HG02870 (cell line): ENCODE results near the gene MSI2.
A peak's percentile ranks its signal among the peaks of the same experiment; 100 is the strongest.

Source experiments
- ATAC-seq: cut with Tn5 transposase; IDR thresholded peaks from one replicate; pipeline ENCODE4 v1.9.1; 2021; ENCODE audit warnings: mild to moderate bottlenecking, moderate library complexity; ENCODE audit not compliant: unreplicated experiment

MSI2 gene

DNA sequence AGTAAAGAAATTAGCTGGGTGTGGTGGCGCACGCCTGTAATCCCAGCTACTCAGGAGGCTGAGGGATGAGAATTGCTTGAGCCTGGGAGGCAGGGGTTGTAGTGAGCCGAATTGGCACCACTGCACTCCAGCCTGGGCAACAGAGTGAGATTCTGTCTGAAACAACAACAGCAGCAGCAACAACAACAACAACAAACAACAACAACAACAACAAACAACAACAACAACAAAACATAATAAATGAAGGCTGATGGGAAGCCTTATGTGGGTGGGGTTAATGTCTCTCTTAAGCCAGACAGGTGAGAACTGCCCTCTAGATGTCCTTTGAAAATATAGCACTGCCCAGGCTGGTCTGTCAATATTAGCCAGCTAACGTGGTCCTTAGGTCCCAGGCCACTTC, 107.3 kb downstream of the MSI2 start:
- ATAC-seq = no peak

DNA sequence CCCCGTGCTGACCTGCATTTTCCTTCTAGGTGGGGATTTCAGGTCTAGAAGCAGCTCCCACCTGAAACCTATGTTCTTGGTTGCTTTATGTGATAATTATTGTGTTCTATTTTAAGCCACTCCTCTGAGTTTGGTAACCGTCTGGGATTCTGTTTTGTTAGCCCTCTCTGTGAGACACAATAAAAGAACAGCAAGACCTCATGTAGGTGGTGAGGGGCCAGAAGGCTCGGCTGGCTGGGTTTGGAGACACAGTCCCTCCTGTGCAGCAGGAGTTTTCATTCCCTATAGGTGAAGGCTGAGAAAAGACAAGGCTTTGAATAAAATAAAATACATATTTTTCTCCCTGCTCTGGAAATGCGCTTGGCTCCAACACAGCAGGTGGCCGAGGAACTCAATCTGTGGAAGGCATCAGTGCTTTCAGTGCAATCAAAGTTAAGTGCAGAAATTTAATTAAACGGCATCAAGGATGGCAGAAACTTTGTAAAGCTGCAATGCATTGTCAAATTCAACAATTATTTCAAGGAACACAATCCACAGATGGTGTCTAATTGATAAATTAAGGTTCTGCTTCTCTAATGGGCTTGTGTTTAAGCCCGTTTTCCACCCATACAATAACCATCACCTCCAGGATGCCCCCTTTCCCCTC, 107.8 kb downstream of the MSI2 start:
- ATAC-seq = no peak

DNA sequence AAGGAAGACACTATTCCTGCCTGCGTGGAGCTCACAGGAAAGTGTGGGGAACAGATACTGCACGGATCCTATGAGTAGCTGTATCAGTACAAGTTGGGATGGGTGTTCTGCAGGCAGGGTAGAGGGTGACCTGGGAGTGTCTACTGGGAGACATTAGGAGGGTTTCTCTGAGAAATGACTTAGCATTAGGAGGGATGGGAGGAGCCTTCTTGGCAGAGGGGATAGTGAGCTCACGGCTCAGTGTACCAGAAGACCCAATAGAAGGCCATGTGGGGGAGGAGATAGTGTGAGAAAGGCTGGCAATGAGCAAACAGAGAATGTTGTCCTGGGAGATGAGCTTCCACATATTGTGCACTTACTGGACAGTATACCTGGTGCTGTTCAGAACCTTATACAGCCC, 109.1 kb downstream of the MSI2 start:
- no peak for ATAC-seq

DNA sequence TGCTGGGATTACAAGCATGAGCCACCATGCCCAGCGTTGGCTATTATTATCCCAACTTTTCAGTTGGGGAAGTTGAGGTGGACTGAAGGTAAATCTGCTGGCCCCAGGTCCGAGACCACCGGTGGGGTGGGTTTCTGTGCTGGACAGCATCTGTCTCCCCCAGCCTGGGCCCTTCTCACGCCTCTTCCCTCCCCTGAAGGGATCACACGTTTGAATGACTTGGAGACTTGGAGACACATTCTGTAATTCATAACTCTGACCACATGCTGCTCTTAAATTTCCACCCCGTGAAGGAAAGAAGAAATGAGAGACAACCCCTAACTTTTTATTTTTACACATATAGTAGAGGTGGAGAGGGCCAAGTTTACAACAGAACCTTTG, 109.8 kb downstream of the MSI2 start:
- ATAC-seq = no peak

DNA sequence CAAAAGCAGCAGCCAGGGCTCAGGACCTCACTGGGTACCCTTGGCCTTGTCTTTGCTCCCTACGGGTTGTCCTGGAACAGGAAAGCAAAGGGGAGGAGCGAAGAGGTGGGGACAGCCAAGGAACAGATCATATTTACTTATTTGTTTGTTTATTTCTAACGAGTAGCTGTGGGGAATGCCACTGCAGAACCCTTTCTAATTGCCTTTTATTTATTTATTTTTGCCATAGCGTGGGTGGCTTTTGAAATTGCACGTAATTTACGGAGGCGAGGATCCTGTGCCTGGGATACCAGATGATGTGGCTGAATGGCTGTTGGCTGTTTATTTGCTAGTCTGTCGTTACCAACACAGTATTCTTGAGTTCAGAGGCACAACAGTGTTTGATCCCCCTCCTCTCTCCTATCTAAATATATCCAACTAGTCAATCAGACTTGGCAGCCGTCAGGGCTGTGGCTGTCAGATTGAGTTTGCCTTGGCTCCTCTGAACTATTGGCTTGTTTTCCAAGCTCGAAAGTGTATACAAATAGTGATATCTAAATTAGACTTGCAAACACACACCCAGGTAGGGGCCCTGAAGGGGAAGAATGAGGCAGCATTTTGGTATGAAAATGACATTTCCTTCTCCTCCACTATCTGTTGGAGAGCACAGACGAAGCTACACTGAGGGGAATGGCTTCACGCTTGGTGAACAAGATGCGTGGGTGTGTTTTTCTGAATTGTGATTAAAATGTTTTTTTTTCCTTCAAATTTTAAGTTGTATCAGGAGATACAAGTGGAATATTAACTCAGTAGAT, 110.4 kb downstream of the MSI2 start:
- no peak for ATAC-seq

DNA sequence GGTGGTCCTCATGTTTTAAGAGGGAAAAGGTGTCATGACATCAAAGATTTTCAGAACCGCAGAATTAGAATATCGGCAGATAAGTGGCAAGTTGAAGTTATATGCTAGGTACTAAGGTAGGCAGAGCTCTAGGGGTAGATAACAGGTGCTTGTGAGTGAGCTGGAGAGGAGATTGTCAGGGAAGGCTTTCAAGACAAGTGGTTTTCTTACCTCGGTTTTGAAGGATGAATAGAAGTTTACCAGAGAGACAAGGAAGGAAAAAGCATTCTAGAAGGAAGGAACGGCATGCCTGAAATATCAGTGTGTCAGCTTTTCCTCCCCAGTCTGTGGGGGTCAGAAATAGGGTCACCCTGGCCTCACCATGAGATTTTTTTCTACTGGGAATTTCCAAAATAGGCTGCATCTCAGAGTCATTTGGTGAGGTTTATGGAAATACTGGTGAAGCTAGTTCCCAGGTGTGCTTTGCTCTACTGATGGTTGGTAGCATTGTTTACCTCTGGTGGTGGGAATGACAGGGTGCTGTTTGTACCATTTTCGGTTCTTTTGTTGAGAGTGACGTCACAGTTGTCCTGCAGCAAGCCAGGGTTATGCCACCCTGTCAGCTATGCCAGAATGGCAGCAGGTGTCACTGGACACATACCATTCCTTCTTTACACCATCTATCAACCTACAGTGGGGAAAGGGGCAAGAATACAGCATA, 112.5 kb downstream of the MSI2 start:
- ATAC-seq = peak; percentile 36

DNA sequence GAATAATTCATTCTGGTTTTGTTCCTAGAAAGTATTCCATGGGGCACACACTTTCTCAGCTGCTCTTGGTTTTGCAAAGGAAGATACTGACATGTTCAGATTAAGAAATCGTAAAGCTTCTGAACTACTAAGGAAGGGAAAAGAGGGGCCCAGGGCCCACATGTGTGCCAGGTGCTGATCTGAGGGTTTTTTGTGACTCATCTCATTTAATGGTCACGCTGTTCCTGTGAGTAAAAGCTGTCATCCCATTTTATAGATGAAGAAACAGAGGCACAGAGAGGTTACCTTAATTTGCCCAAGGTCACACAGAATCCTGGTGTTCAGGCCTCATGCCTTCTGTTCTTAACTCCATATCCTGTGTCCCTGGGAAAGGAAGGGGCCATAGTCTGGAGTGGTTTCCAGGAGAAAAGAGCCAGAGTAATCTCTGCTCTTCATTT, 113.2 kb downstream of the MSI2 start:
- no peak for ATAC-seq

DNA sequence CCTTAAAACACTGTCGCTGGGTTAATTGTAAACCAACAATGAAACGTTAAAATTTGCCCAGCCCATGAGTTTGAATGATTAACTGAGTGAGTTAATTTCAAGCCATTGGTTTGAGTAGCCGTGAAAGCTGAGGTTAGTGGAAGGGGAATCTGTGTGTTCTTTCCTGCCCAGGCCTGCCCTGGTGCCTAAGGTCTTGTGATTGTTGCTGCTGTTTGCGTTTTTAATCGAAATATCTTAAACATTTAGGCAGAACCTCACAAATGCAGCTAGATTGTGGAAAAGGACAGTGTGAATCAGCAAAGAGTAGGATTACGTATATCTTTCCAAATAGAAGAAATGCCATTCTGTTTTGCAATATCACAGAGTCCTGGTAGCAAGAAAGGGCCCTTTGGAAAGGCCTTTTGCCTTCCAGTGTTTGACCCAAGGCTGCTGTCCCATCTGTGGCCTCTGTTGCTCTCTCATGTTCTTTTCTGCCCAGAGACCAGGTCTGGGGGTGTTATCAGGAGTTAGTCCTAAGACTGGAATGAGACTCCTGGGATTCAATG, 113.8 kb downstream of the MSI2 start:
- ATAC-seq = no peak

DNA sequence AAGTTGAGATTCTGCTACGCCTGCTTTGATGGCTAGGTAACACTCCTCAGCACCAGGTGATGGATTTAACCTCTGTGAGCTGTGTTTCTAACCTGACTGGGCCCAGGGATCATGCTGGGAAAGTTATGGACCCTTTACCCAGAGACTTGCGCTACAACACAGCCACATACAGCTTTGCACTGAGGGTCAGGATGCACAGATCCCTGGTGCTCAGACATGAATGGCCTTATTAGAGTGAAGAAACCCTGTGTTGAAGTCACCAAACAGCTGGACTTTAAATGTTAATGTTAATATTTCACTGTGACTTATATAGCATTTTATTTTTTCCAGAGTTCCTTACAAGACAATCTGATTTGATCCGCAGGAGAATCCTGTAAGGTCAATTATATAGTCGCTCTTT, 114.3 kb downstream of the MSI2 start:
- no peak for ATAC-seq

DNA sequence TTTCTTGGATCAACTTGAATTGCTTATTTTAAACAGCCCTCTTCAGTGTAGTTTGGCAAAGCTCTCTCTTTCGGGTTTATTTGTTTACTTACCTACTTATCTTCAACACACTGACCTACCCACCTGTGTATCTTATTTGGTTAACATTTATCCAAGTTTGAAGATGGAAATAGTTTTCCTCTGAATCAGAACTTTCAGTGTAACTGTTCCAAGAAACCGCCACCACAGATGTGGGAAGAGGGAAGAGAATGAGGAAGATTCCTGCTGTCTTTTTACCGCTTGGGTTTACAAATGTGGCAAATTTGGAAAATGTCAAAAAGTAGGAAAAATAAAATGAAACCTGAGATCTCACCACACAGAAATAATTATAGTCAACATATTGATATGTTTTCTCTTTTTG, 115.8 kb downstream of the MSI2 start:
- no peak for ATAC-seq

DNA sequence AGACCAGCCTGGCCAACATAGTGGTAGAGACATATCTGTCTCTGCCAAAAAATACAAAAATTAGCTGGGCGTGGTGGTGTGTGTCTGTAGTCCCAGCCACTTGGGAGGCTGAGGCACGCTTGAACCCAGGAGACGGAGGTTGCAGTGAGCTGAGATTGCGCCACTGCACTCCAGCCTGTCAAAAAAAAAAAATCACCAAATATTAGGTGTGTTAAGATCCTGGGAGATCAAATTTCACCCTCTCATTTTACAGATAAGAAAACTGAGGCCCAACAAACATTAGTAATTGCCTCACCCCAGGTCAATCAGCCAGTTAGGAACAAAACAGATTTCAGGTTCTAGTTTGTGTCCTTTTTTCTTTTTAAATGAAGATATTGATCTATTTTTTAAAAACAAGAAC, 116.7 kb downstream of the MSI2 start:
- ATAC-seq = no peak

DNA sequence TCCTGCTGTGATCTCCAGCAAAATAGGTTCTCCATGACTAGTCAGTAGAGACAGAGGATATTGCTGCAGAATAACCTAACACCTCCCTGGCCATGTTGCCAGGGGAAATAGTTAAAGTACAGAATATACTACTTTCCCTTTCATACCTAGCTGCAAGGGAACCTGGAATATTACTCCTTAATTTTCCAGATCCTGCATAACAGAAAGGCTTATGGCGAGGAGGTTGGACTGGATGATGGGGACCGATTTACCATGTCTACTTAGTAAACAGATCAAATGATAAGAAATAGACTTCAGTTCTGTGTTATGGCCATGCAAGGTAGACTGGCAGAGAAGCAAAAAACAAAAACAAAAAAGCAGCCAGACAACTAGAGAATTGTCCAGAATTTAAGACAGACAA, 117.4 kb downstream of the MSI2 start:
- no peak for ATAC-seq

DNA sequence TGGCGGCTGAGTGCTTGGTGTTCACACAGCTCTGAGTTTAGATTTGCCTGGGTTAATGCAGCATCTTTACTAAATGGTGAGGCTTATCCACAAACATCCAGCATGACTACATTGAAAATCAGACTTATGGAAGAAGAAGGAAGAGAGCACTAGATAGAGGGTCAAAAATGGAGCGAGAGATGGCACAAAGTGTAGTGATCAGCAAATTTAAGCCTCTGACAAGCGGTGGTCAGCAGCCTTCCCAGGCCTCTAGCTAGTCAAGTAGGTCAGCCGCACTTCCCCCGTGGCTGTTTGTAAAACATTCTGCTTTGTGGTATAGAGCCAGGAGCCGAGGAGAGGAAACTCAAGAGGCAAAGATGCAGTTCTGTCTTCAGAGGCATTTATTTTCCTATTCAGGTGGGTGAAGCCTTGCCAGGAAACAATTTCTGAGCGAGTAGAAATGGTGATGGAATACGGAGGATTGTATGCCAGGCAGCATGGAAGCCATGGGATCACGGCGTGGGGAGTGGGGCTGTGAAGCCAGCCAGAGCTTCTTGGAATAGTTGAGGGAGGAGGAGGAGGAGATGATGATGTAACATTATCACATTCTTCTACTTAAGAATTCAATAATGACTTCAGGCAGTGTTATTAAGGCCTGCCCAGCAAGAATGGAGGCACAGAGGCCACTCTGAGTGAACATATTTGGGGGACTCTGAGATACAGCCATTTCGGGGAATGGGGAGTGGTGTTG, 118.9 kb downstream of the MSI2 start:
- no peak for ATAC-seq

DNA sequence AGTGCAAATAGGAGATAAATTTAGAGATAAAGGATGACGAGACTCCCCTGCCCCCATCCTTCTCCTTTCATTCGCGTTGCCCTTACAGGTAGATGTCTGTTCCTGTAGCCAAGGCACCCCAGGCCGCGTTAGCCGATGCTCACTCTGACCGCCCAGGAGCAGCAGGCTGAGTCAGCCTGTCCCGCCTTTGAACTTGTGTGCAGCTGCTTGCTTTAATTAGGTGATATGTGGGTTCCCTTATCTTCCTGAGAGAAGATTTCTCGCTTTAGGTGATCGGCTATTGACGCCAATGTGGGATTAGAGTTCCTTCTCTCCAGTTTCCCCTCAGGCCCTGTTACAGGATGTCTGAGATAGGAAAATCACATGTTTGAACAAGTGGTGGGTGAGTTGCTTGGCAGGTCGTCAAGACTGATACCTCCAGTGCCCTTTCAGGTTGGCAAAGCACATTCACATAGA, 119.5 kb downstream of the MSI2 start:
- ATAC-seq = no peak

DNA sequence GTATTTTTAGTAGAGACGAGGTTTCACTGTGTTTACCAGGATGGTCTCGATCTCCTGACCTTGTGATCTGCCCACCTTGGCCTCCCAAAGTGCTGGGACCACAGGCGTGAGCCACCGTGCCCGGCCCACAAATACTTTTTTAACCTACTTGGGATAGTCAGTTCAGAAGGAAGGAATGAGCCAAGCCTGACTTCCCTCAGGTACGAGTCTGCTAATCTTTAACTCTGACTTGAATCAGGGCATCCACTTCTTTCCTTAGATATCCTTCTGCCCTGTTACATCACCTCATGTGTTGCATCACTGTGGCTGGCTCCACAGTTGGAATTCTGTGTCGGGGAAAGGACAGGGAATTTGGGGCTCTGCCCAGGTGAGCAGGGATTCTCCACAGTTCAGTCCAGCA, 120.8 kb downstream of the MSI2 start:
- no peak for ATAC-seq

DNA sequence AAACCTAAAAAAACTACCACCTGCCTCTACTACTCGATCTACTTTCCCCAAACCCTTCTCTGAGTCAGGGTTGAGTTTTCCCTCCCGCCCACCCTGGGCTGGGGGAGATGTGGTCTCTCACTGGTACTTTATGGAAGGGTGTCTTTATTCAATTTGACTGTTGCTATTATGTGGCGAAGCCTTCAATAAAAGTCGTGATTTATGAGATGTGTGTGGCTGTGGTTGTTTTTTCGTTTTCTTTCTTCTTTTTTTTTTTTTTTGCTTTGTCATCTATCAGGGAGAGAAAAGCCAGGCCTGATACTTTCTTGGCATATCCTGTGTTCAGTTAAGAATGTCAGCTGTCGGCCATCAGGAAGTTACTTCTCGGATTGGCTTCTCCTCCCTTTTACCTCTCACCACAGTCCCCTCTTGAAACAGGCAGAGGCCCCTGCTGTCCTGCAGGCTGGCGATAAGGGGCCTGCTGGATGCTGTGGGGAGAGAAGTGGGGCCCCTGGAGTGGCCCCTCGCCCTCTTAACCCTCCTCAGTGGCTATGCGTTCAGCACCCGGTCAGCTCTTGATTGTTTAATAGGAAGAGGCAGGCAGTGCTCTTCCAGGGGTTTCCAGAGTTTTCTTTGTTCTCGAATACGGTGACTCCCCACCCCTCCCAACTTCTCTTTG, 123.0 kb downstream of the MSI2 start:
- ATAC-seq = no peak

DNA sequence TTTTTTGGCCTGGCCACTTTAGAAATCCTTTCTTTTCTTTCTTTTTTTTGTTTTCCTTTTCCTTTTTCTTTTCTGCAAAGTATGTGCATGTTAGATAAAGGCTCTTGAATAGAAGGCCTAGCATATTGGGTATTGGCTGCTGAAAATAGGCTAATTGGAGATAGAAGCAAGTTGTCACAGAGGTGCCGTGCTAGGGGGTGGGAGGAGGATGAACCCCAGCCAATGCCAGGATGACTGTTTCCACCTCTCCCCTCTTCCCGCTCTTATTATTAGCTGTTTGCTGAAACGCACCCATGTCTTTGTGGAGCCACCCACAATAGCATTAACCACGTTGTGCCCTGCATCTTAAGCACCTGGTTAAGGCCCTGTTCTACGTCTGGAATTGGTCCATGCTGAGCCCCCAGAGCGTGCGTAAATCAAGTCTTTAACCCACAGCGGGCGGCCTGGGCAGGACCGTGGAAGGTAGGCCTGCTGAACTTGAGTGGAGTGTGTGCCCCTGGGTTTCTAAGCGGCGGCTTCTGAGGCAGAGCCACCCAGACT, 123.6 kb downstream of the MSI2 start:
- no peak for ATAC-seq

DNA sequence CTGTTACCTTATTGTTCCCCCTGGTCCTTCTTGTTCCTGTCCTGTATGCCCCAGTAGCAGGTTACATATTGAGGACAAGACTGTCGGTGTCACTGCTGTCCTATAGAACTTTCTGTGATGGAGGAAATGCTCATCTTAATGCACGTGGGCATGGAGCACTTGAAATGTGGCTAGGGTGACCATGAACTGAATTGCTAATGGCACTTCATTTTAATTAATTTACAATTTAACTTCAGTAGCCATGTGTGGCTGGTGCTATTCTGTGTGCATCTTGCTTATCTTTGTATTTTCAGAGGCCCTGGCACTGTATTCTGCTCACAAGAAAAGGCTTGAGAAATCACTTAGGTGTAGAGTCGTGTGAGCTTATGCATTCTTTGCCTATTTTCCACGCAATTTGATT, 125.2 kb downstream of the MSI2 start:
- ATAC-seq = no peak

DNA sequence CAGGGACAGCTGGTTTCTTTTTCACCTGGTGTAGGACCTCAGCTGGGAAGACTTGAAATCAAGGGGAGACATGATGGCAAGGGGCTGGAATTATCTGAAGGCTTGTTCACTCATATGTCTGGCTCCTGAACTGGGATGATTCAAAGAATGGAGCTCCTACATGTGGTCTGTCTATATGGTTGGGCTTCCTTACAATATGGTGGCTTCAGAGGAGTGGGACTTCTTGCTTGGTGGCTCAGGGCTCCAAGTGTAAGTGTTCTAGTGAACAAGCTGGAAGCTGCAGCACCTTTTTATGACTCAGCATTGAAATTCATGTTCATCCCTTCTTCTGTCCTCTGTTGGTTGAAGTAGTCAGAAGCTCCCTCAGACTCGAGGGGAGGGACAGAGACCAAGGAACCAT, 127.9 kb downstream of the MSI2 start:
- no peak for ATAC-seq

DNA sequence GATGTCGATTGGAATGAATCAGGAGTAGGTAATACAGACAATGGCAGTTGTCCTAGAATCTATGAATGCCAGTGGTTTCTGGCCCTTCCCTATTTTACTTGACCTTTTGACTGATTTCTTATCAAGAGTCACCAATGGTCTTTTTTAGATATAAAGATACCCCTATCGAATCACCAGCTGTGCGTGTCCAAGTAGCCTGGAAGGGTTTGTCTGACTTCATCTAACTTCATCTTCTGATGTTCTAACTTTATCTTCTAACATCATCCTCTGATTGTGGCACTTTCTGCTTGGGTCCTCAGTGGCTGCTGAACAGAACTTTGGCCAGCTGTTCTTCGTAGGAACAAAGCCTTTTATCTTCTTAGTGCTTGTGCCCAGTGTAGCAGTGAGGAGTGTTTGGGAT, 129.7 kb downstream of the MSI2 start:
- ATAC-seq = no peak
